ENCODE measurements around the gene EFHD2. TPM values are rescaled to one million over a fixed set of nuclear protein-coding genes. Genes with fewer than 3 reads are reported as not detected.
"Not testable (repeated sequence)": the region's sequence is repeated elsewhere in the genome, so short reads cannot be mapped to it uniquely, and the experiment has no call there.

EFHD2 gene
- total and polyA plus RNA-seq, 2 donors (not counting 1 experiment from before 2014, with no cell fraction given): 14.9 to 23.5 TPM

GRCh38 chr1:15465674-15466073 lies 56.0 kb downstream of the EFHD2 start:
- Histone ChIP-seq H3K27ac (ENCODE audit: insufficient read depth, low read length) (no peak overlapping the region), H3K9me3 (ENCODE audit: control insufficient read depth, insufficient read depth, low read depth, low read length) (no peaks in the 10 kb centered on the region), H3K4me2 (ENCODE audit: extremely low read depth, insufficient read depth, low read length) (no peak overlapping the region), H3K4me3 (replicated peaks in 1 of 4; ENCODE audit: control extremely low read depth in 1 of 4, insufficient read depth in 1 of 4, low read depth in 3 of 4, low read length in 4 of 4) (no peak overlapping the region), H3K36me3 (ENCODE audit: control insufficient read depth, insufficient read depth, low read length) (no peaks in the 10 kb centered on the region), H3K79me2 (ENCODE audit: control insufficient read depth, insufficient read depth, low read length) (no peaks in the 10 kb centered on the region), H3K4me1 (ENCODE audit: control insufficient read depth, extremely low read depth, insufficient read depth, low read length) (peaks cover 4% of the 10 kb centered on the region), H2AFZ (ENCODE audit: low read length) (no peak overlapping the region), H3K9ac (ENCODE audit: insufficient read depth, low read length) (no peak overlapping the region), H3K27me3 (ENCODE audit: control insufficient read depth, insufficient read depth, low read length) (no peaks in the 10 kb centered on the region), H4K20me1 (ENCODE audit: control insufficient read depth, extremely low read depth, insufficient read depth, low read length) (no peaks in the 10 kb centered on the region)
- DNase-seq (ENCODE audit: low read depth in 2 of 2): no peak
- TF ChIP-seq CTCF (conservative IDR thresholded peaks at IDR 0.05 in 1 of 2, IDR thresholded peaks at IDR 0.05 in 1 of 2; ENCODE audit: low read depth in 1 of 2, low read length in 2 of 2) (no peak), EZH2 (IDR thresholded peaks at IDR 0.05; ENCODE audit: low read length, missing control alignments) (no peak)

DNA sequence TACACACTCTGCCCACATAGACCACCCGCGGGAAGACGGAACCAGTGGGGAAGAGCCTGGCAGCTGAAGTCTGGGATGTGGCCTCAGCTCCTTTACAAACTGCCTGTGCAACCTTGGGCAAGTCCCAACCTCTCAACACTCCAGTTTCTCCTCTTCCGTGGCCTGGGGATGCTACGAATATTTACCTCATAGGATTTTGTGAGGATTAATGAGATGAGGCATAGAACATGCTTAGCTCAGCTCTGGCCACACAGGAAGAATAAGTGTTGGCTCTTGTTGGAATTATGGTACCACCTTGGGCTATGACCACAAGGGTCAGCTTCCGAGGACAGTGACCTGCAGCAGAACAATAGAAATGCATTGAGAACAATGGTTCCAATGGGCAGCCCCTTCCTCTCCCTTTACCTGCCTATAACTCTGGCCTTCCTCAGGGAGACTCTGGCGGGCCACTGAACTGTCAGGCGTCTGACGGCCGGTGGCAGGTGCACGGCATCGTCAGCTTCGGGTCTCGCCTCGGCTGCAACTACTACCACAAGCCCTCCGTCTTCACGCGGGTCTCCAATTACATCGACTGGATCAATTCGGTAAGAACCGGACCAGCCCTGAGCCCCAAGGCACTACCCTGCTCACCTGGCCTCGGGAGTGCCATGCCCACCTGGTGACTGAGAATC lies 57.4 kb downstream of the EFHD2 start:
- not testable (repeated sequence) for H3K9me3 ChIP-seq (ENCODE audit: control insufficient read depth, insufficient read depth, low read depth, low read length); H3K9ac ChIP-seq (ENCODE audit: insufficient read depth, low read length); H3K36me3 ChIP-seq (ENCODE audit: control insufficient read depth, insufficient read depth, low read length); H2AFZ ChIP-seq (ENCODE audit: low read length); H3K4me3 ChIP-seq (replicated peaks in 1 of 4; ENCODE audit: control extremely low read depth in 1 of 4, insufficient read depth in 1 of 4, low read depth in 3 of 4, low read length in 4 of 4); H4K20me1 ChIP-seq (ENCODE audit: control insufficient read depth, extremely low read depth, insufficient read depth, low read length); H3K79me2 ChIP-seq (ENCODE audit: control insufficient read depth, insufficient read depth, low read length); H3K27me3 ChIP-seq (ENCODE audit: control insufficient read depth, insufficient read depth, low read length); H3K27ac ChIP-seq (ENCODE audit: insufficient read depth, low read length); H3K4me1 ChIP-seq (ENCODE audit: control insufficient read depth, extremely low read depth, insufficient read depth, low read length); H3K4me2 ChIP-seq (ENCODE audit: extremely low read depth, insufficient read depth, low read length); DNase-seq (ENCODE audit: low read depth in 2 of 2)

DNA sequence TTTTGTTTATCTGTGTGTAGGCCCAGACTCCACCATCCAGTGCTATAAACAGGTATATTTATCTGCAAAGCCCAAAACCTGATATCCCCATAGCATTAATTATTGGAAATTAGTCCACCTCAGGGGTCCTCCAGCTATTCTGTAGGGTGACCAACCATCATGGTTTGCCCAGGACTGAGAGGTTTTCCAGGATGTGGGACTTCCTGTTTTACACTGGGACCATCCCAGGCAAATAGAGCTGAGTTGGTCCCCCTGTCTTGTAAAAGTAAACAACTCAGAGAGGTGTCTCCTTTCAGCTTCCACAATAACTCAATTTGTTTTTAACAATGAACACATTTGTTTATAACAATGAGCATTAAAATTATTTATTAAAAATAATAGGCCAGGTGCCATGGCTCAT lies 58.5 kb downstream of the EFHD2 start:
- no peak overlapping the region for H3K9ac ChIP-seq (ENCODE audit: insufficient read depth, low read length)
- no peaks in the 10 kb centered on the region for H4K20me1 ChIP-seq (ENCODE audit: control insufficient read depth, extremely low read depth, insufficient read depth, low read length)
- H3K4me2 ChIP-seq (ENCODE audit: extremely low read depth, insufficient read depth, low read length): no peak overlapping the region
- no peaks in the 10 kb centered on the region for H3K79me2 ChIP-seq (ENCODE audit: control insufficient read depth, insufficient read depth, low read length)
- H3K27ac ChIP-seq (ENCODE audit: insufficient read depth, low read length): no peak overlapping the region
- no peaks in the 10 kb centered on the region for H3K27me3 ChIP-seq (ENCODE audit: control insufficient read depth, insufficient read depth, low read length)
- no peaks in the 10 kb centered on the region for H3K36me3 ChIP-seq (ENCODE audit: control insufficient read depth, insufficient read depth, low read length)
- DNase-seq (ENCODE audit: low read depth in 2 of 2): no peak
- peaks cover 4% of the 10 kb centered on the region for H3K4me1 ChIP-seq (ENCODE audit: control insufficient read depth, extremely low read depth, insufficient read depth, low read length)
- no peaks in the 10 kb centered on the region for H3K9me3 ChIP-seq (ENCODE audit: control insufficient read depth, insufficient read depth, low read depth, low read length)
- no peak overlapping the region for H3K4me3 ChIP-seq (replicated peaks in 1 of 4; ENCODE audit: control extremely low read depth in 1 of 4, insufficient read depth in 1 of 4, low read depth in 3 of 4, low read length in 4 of 4)
- TF ChIP-seq CTCF (conservative IDR thresholded peaks at IDR 0.05 in 1 of 2, IDR thresholded peaks at IDR 0.05 in 1 of 2; ENCODE audit: low read depth in 1 of 2, low read length in 2 of 2): no peak
- no peak for TF ChIP-seq EZH2 (IDR thresholded peaks at IDR 0.05; ENCODE audit: low read length, missing control alignments)
- no peak overlapping the region for H2AFZ ChIP-seq (ENCODE audit: low read length)

All from fibroblast of lung (primary cell).